ENCODE data around the gene C6orf132.

C6orf132 gene

GRCh38 chr6:42135722-42136121 is 6.7 kb downstream of the C6orf132 start:
- in situ Hi-C loops (cut with MboI; ENCODE audit: low sequenced_read_pairs): no loop called here

DNA sequence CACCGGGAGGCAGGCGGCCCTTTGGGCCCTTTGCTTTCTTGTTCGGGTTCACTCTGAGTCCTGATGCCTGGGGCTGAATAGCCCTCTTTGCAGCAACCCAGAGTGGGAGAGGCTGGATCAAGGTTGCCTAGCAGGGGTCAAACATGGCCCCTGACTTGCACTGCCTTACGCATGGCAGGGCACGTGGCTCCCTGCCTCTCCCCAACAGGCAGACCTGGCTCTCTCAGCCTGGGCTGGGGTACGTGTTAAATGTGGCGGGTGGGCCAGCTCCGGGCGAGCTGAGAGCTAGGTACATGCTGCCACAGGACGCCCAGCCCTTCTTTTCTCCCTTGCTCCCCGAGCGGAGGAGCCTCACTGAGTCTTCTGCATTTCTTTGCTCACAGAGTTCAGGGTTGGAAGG is 7.3 kb downstream of the C6orf132 start:
- in situ Hi-C loops (cut with MboI; ENCODE audit: low sequenced_read_pairs): no loop called here

DNA sequence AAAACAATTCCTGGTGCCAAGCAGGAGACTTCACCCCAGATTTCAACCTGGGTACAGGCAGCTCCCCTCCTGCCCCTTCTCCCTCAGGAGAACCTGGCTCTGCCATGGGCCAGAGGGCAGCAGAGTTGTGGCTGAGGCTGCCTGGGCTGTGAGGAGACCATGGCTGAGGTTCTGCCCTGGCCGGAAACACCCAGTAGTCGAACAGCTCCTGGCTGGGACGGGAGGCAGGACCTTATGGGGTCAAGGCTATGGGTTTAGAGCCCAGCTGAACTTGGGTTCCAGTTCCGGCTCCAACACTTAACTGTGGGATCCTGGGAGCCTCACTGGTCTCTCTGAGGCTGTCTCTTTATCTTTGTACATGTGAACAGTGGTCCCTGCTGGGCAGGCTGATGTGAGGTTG is 8.5 kb downstream of the C6orf132 start:
- in situ Hi-C loops (cut with MboI; ENCODE audit: low sequenced_read_pairs): no loop called here

DNA sequence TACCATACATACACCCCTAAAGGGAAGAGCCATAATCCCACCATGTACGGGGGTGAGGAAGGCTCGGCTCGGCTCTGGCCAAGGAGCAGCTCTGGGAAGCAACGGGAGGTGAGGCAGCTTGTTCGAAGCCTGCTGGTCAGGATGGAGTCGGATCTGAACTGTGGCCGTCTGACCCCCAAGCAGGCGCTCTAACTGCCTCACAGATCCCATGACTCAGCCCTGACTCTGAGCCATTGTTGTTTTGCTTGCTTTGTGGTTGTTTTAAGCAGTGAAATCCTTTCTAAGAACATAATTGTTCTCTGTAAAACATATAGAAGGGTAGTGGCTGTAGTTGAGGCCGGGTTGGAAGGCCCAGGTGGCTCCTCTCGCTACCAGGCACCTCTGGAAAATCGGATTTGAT is 10.9 kb downstream of the C6orf132 start:
- in situ Hi-C loops (cut with MboI; ENCODE audit: low sequenced_read_pairs): no loop called here

- in situ Hi-C loops (cut with MboI; ENCODE audit: low sequenced_read_pairs): no loop called here
Measured at GRCh38 chr6:42129360-42129676, 13.1 kb downstream of the C6orf132 start.

DNA sequence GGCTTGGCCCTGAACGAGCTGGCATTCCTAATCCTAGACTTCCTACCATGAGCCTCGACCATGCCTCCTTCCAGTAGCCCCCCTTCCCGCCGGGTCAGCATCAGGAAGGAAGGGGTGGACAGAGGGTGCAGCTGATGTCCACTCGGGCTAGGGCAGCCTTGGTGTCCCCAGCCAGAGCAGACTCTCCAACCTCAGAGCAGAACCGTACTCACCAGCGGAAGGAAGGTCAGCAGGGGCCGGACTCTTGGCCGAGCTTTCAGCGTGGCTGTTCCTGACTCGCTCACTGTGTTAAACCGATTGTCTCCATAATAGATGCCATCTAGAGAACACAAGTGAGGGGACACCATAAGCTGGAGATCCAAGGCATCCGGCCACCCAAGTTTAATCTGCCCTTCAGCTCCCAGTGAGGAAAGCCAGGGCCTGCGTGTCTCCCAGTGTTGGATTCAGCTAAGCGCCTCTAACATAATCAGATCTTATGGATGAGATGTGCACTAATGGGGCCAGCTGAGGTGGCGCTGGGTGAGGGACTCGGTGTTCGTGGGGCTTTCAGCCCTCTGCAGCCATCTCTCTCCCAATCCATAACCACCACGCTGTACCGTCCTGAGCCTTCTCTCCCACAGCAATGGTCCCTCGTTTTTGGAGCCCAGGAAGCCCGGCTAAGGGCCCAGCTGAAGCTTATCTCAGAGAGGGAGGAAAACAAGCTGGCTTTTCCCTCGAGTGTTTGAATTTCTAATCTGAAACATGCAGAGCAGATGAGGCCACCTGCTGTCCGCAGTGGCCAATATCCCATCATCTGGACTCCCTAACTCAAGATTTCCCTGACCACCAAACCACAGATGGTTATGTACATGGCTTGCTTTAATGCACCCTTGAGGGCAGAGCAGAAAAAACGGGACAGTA is 13.7 kb downstream of the C6orf132 start:
- in situ Hi-C loops (cut with MboI; ENCODE audit: low sequenced_read_pairs): no loop called here

DNA sequence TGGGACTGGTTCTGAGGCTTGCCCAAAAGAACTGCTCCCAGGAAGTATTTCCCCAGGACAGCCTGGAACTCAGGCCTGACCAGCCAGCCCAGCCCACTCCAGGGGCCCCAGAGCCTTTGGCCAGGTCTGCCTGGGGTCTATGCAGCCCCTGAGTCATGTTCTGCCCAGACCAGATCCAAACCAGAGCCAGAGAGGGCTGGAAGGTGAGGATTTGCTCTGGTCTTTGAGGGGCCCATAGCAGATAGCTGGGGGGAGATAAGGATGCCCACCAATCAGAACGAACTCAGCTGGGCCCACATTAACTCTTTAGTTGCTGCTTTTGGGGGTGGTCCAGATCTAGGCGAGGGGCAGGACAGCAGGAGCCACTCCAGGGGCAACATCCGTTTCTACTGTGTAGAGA is 16.8 kb downstream of the C6orf132 start:
- in situ Hi-C loops (cut with MboI; ENCODE audit: low sequenced_read_pairs): no loop called here

DNA sequence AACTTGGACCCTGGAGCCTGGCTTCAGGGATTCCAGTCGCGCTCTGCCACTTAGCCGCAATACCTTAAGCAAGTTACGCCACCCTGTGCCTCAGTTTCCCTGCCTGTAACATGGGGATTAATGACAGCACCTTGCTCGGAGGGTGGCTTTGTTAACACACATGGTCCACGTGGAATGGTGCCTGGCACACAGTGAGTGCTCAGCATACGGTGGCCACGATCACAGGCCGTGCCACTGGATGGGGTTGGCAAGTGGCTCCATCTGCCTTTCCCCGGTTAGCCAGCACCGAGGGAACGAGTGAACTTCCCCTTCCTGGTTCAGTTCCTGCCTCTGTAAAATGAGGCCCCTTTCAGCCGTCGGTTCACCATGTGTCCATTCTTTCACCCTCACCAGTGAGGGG is 17.2 kb downstream of the C6orf132 start:
- in situ Hi-C loops (cut with MboI; ENCODE audit: low sequenced_read_pairs): no loop called here

GRCh38 chr6:42124223-42124836 is 18.1 kb downstream of the C6orf132 start:
- in situ Hi-C loops (cut with MboI; ENCODE audit: low sequenced_read_pairs): no loop called here

- in situ Hi-C loops (cut with MboI; ENCODE audit: low sequenced_read_pairs): no loop called here
Measured at GRCh38 chr6:42123379-42124103, 18.9 kb downstream of the C6orf132 start.

- in situ Hi-C loops (cut with MboI; ENCODE audit: low sequenced_read_pairs): no loop called here
Measured at GRCh38 chr6:42120895-42121865, 21.2 kb downstream of the C6orf132 start.

DNA sequence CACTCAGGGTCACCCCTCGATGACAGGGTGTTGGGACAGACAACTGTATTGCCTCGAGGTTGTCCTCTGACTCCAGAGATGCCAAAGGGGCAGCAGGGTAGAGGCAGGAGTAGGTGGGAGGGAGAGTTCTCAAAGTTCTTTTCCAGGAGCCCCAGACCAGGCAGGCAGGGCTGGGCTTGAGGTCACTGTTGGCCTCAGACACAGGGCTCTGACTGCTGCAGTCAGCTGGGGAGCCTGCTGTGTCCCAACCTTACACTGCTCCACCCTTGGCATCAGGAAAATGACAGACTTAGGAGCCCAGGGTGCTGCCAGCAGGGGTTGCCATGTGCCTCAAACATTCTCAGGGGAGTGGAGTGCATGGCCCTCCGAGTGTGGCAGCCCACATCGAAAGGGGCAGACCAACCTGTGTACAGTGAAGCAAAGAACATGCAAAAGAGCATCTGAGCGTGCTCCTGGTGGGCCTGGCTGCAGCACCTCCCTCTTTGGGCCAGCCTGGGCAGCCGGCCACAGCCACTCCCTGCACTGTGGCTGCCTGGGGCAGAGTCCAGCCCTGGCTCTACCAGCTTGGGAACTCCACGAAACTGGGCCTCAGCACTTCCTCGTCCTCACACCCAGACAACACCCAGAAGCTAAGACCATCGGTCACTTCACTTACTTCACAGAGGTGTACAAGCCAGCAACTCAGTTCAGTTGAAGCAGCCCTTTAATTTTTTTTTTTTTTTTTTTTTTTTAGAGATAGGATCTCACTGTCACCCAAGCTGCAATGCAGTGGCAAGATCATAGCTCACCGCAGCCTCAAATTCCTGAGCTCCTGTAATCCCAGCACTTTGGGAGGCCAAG is 24.0 kb downstream of the C6orf132 start:
- in situ Hi-C loops (cut with MboI; ENCODE audit: low sequenced_read_pairs): no loop called here

DNA sequence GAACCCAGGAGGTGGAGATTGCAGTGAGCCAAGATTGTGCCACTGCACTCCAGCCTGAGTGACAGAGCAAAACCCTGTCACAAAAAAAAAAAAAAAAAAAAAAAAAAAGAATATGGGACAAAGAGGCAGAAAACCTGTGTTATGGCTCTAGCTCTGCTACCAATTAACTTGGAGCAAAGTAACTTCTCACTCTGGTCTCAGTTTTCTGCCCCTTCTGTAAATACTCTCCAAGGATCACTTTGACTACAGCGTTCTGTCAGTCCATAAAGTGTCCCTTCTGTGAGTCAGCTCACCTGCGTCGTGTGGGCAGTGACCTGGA is 24.6 kb downstream of the C6orf132 start:
- in situ Hi-C loops (cut with MboI; ENCODE audit: low sequenced_read_pairs): no loop called here

DNA sequence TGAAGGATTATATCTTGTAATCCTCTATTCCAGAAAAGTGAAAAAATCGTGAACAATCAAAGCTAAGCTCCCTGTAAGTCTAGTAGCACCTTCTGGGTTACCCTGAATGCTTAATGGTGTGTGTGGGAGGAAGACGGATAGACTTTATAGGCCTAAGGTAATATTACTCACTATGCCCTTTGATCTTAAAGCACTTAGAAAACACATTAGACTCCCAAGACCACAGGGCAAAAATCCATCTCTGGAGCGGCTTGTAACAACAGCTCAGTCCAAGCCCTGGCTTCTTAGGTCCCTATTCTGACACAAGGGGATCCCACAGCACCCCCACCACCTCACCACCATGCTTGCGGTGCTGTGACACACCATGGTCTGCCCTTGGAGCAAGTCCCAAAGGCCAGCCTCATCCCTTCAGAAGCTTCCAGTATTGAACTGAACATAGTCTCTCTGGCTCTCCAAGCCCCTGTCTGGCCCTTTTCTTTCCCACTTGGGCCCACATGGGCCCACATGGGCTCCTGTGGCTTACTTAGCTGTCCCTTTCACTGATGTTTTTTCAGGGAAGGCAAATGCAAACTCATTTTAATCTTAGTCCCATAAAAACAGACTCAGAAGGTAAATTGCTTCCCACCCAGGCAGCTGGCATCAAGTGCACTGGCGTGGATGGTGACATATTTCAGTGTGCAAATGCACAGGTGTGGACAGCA is 28.3 kb downstream of the C6orf132 start:
- in situ Hi-C loops (cut with MboI; ENCODE audit: low sequenced_read_pairs): no loop called here

DNA sequence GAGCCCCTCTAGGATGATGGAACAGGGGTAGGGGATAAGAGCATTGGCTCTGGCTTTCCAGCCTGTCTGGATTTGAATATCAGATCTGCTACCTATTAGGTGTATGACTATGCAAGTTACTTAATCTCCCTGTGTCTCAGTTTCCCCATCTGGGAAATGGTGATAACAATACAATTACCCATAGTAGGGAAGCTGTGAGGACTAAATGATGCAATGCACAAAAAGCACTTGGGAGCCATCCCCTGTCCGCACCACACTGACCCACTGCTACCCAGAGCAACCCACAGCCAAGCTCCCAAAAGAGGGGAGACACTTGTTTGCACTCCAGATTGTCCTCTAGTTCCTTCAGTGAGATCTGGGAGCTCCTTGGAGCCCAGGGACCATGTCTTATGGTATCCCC is 30.1 kb downstream of the C6orf132 start:
- in situ Hi-C loops (cut with MboI; ENCODE audit: low sequenced_read_pairs): no loop called here

- in situ Hi-C loops (cut with MboI; ENCODE audit: low sequenced_read_pairs): no loop called here
Measured at GRCh38 chr6:42110683-42111082, 31.7 kb downstream of the C6orf132 start.

DNA sequence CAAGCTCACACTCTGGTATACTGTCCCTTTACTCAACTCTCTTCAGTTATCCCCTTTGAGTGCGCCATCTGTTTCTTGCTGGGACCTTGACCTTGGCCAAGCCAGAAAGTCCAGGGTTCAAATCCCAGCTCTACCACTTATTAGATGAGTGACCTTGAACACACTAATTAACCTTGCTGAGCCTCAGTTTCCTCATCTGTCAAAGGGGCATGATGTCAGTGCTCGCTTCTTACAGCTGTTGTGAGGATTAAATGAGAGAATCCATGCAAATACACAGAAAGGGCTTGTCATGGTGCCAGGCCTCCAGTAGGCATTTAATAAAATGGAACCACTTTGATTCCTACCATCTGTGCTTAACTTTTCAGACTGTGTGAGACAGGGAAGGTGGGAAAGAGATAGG is 34.3 kb downstream of the C6orf132 start:
- in situ Hi-C loops (cut with MboI; ENCODE audit: low sequenced_read_pairs): no loop called here

- in situ Hi-C loops (cut with MboI; ENCODE audit: low sequenced_read_pairs): no loop called here
Measured at GRCh38 chr6:42106112-42107023, 36.1 kb downstream of the C6orf132 start.

Data from HL-60/S4 treated with phorbol 12-myristate 13-acetate at 8.2 ng/mL for 4 days and 3 days (cell line).